22Rv1 (cell line): Measurements from ENCODE around the gene MED7.

ENCODE experiments used
- CTCF ChIP-seq: fragments of 450-650 bp; IDR thresholded peaks from 2 replicates; pipeline ENCODE4 v1.5.1; 2017; ENCODE audit warnings: mild to moderate bottlenecking
- ZFX ChIP-seq: fragments of 450-650 bp; IDR thresholded peaks from 2 replicates; pipeline ENCODE4 v1.6.1; 2017; ENCODE audit warnings: antibody characterized with exemption, borderline replicate concordance

- TF ChIP-seq CTCF = no peak
- no peak for TF ChIP-seq ZFX
Observed at GRCh38 chr5:157137691-157138090, 5.0 kb downstream of the MED7 start.
